Spinal cord (tissue), 10 donors: ENCODE measurements around the gene KIF22. TPM values are rescaled to one million over a fixed set of nuclear protein-coding genes. Genes with fewer than 3 reads are reported as not detected.
A peak's percentile ranks its signal among the peaks of the same experiment; 100 is the strongest.

ENCODE experiments used
- DNase-seq, 6 donors: peaks; one replicate each; pipeline versions ENCODE4 v3.0.0 to v3.0.0-alpha.2; 2013 to 2015; ENCODE audit warnings: low spot score in 6 of 6, low read depth in 4 of 6
- H3K27ac ChIP-seq: one replicate; pipeline ENCODE4 v1.5.1; 2013; ENCODE audit warnings: low read depth, low read length, control low read depth
- H3K27me3 ChIP-seq: one replicate; pipeline ENCODE4 v1.6.1; 2013; ENCODE audit warnings: low read length; ENCODE audit not compliant: control insufficient read depth, insufficient read depth
- H3K36me3 ChIP-seq: one replicate; pipeline ENCODE4 v1.6.1; 2013; ENCODE audit warnings: low read length; ENCODE audit not compliant: control insufficient read depth, insufficient read depth
- H3K4me1 ChIP-seq: one replicate; pipeline ENCODE4 v1.6.1; 2013; ENCODE audit warnings: low read length; ENCODE audit not compliant: control insufficient read depth, insufficient read depth
- H3K4me3 ChIP-seq: one replicate; pipeline ENCODE4 v1.5.1; 2013; ENCODE audit warnings: low read depth, low read length, control low read depth
- H3K9me3 ChIP-seq: one replicate; pipeline ENCODE4 v1.6.1; 2013; ENCODE audit warnings: low read length; ENCODE audit not compliant: control insufficient read depth, insufficient read depth
- WGBS: methylation state at CpG from one replicate; pipeline ENCODE4 v1.1.5; 2013; ENCODE audit warnings: missing lambda C conversion rate; ENCODE audit not compliant: insufficient coverage; 5-methylcytosine and 5-hydroxymethylcytosine counted together
- polyA plus RNA-seq, 2 donors: library from polyadenylated mRNA; unstranded; fragments of 120-200 nt; gene quantifications; one replicate each; pipeline ENCODE4 v1.2.1, GENCODE V29; 2013; ENCODE audit not compliant: insufficient read length in 2 of 2
- total RNA-seq, 2 donors: library from RNA; depleted of rRNA in 1 of 2; stranded (reverse); fragments of 120-200 nt in 1 of 2; fragments of >200 nt in 1 of 2; gene quantifications; one replicate each; pipeline versions ENCODE4 v1.2.3 to v1.2.4, GENCODE V29; 2013 to 2014
- donor health status: healthy.

KIF22 gene
- total and polyA plus RNA-seq, 4 donors: 30.2 to 56.4 (median 49.5) TPM

- Histone ChIP-seq H3K36me3 (peaks cover 52% of the 10 kb centered on the region), H3K27me3 (no peaks in the 10 kb centered on the region), H3K27ac (peak overlapping the region; percentile 88), H3K9me3 (no peaks in the 10 kb centered on the region), H3K4me1 (peaks cover 62% of the 10 kb centered on the region), H3K4me3 (peak overlapping the region; percentile 45)
- peak in 3 of 6 donors; percentile 71 to 95 (median 94) for DNase-seq
- WGBS: 1% methylated on average over 69 of the region's 69 CpGs
Measured at GRCh38 chr16:29807426-29808218, 17.1 kb downstream of the KIF22 start.

- Histone ChIP-seq H3K4me3 (peak overlapping the region; percentile 45), H3K36me3 (peaks cover 52% of the 10 kb centered on the region), H3K9me3 (no peaks in the 10 kb centered on the region), H3K4me1 (peaks cover 69% of the 10 kb centered on the region), H3K27ac (peak overlapping the region; percentile 88), H3K27me3 (no peaks in the 10 kb centered on the region)
- DNase-seq: peak in 1 of 6 donors; percentile 27
- WGBS: 43% methylated on average over 24 of the region's 25 CpGs
Measured at GRCh38 chr16:29808219-29808900, 17.8 kb downstream of the KIF22 start.

- no peak for DNase-seq
- Histone ChIP-seq H3K36me3 (peaks cover 57% of the 10 kb centered on the region), H3K4me3 (peak overlapping the region; percentile 45), H3K27me3 (no peaks in the 10 kb centered on the region), H3K27ac (peak overlapping the region; percentile 88), H3K9me3 (no peaks in the 10 kb centered on the region), H3K4me1 (peaks cover 78% of the 10 kb centered on the region)
- 76% methylated on average over 24 of the region's 31 CpGs for WGBS
Measured at GRCh38 chr16:29809031-29809747, 18.6 kb downstream of the KIF22 start.

GRCh38 chr16:29809850-29810698, 19.5 kb downstream of the KIF22 start:
- Histone ChIP-seq H3K9me3 (no peaks in the 10 kb centered on the region), H3K4me3 (no peak overlapping the region), H3K27ac (peak overlapping the region; percentile 99), H3K27me3 (no peaks in the 10 kb centered on the region), H3K36me3 (peaks cover 61% of the 10 kb centered on the region), H3K4me1 (peaks cover 79% of the 10 kb centered on the region)
- DNase-seq: peak in 2 of 6 donors; percentile 30 to 43
- 48% methylated on average over 6 of the region's 23 CpGs for WGBS

GRCh38 chr16:29810699-29811169, 20.2 kb downstream of the KIF22 start:
- peaks cover 86% of the 10 kb centered on the region for H3K4me1 ChIP-seq
- H3K36me3 ChIP-seq: peaks cover 64% of the 10 kb centered on the region
- DNase-seq: no peak
- H3K9me3 ChIP-seq: no peaks in the 10 kb centered on the region
- H3K27me3 ChIP-seq: no peaks in the 10 kb centered on the region
- peak overlapping the region; percentile 88 for H3K4me3 ChIP-seq
- H3K27ac ChIP-seq: peak overlapping the region; percentile 99
- 32% methylated on average over 7 of the region's 9 CpGs for WGBS

- H3K27me3 ChIP-seq: no peaks in the 10 kb centered on the region
- WGBS: under 1% methylated on average over 23 of the region's 31 CpGs
- peak overlapping the region; percentile 99 for H3K27ac ChIP-seq
- H3K9me3 ChIP-seq: no peaks in the 10 kb centered on the region
- H3K36me3 ChIP-seq: peaks cover 64% of the 10 kb centered on the region
- peaks cover 92% of the 10 kb centered on the region for H3K4me1 ChIP-seq
- DNase-seq: peak in 4 of 6 donors; percentile 79 to 96 (median 86)
- H3K4me3 ChIP-seq: peak overlapping the region; percentile 88
Measured at GRCh38 chr16:29811170-29811895, 20.8 kb downstream of the KIF22 start.

GRCh38 chr16:29811896-29812665, 21.5 kb downstream of the KIF22 start, which contains the start of gene PRRT2:
TSS of gene PRRT2 (plus strand) at chr16:29812193. CDS start at chr16:29813055, 862 bp downstream.
- WGBS: 0% methylated on average over 55 of the region's 69 CpGs
- Histone ChIP-seq H3K4me3 (peak within 1 kb of the TSS; percentile 88), H3K27me3 (no peaks in the 10 kb centered on the region), H3K27ac (peak within 1 kb of the TSS; percentile 99), H3K36me3 (peaks cover 70% of the 10 kb centered on the region), H3K9me3 (no peaks in the 10 kb centered on the region), H3K4me1 (peaks cover 99% of the 10 kb centered on the region)
- peak in 5 of 6 donors; percentile 79 to 97 (median 86) for DNase-seq
